ENCODE measurements around the gene DDX42.
A peak's percentile ranks its signal among the peaks of the same experiment; 100 is the strongest.
"Not testable (repeated sequence)": the region's sequence is repeated elsewhere in the genome, so short reads cannot be mapped to it uniquely, and the experiment has no call there.

Gene DDX42

GRCh38 chr17:63783522-63783921 lies 9.6 kb downstream of the DDX42 start:
- no peak for DNase-seq

GRCh38 chr17:63785556-63785955 lies 11.6 kb downstream of the DDX42 start:
- DNase-seq: no peak

GRCh38 chr17:63786117-63786516 lies 12.1 kb downstream of the DDX42 start:
- no peak for DNase-seq

- peak; percentile 59 for DNase-seq
Observed at GRCh38 chr17:63786971-63787711, 13.2 kb downstream of the DDX42 start.

GRCh38 chr17:63790057-63790456 lies 16.1 kb downstream of the DDX42 start:
- no peak for DNase-seq

GRCh38 chr17:63792055-63792729 lies 18.2 kb downstream of the DDX42 start:
- no peak for DNase-seq

GRCh38 chr17:63796375-63796774 lies 22.4 kb downstream of the DDX42 start:
- DNase-seq: not testable (repeated sequence)

GRCh38 chr17:63798572-63799106 lies 24.7 kb downstream of the DDX42 start:
- DNase-seq: no peak

- no peak for DNase-seq
Observed at GRCh38 chr17:63800783-63801182, 26.8 kb downstream of the DDX42 start.

GRCh38 chr17:63804328-63804727 lies 30.4 kb downstream of the DDX42 start:
- no peak for DNase-seq

GRCh38 chr17:63805591-63805990 lies 31.6 kb downstream of the DDX42 start:
- no peak for DNase-seq

GRCh38 chr17:63809970-63810369 lies 36.0 kb downstream of the DDX42 start:
- DNase-seq: peak; percentile 65

- no peak for DNase-seq
Observed at GRCh38 chr17:63816123-63816522, 42.2 kb downstream of the DDX42 start.

- no peak for DNase-seq
Observed at GRCh38 chr17:63816669-63817068, 42.7 kb downstream of the DDX42 start.

- no peak for DNase-seq
Observed at GRCh38 chr17:63817736-63818385, 43.9 kb downstream of the DDX42 start.

- DNase-seq: no peak
Observed at GRCh38 chr17:63819131-63819530, 45.2 kb downstream of the DDX42 start.

- DNase-seq: no peak
Observed at GRCh38 chr17:63819585-63820537, 45.9 kb downstream of the DDX42 start.

GRCh38 chr17:63820963-63821561 lies 47.1 kb downstream of the DDX42 start:
- no peak for DNase-seq

- DNase-seq: no peak
Observed at GRCh38 chr17:63821804-63822203, 47.8 kb downstream of the DDX42 start.

GRCh38 chr17:63822537-63822936 lies 48.6 kb downstream of the DDX42 start:
- DNase-seq: no peak

GRCh38 chr17:63823659-63824331 lies 49.8 kb downstream of the DDX42 start:
- DNase-seq: no peak

GRCh38 chr17:63824362-63824761 lies 50.4 kb downstream of the DDX42 start:
- no peak for DNase-seq
